NCI-H1105 treated with DMSO at 0.1 percent for 48 hours (cell line): ENCODE measurements around the gene C17orf114.

Experiments used
- DNase-seq: peaks from one replicate; lab custom pipeline; 2025; lab: John Stamatoyannopoulos, UW

Gene C17orf114

GRCh38 chr17:4788159-4788806 is 13.8 kb downstream of the C17orf114 start:
- no peak for DNase-seq

DNA sequence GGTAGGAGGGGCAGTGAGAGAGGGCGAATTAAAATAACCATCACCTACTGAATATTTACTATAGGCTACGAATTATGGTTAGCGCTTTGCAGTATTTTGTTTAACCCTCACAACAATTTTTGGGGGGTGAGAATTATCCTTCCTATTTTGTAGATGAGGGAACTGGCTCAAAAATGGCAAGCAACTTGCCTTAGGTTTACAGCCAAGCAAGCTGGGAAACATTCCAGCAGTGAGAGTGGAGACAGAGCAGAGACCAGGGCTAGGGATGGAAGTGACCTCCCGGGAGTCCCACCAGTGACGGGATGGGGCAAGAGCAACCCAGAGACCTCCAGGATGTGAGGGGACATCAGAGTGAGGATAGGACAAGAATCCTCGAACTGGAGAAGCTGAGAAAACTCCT is 15.6 kb downstream of the C17orf114 start:
- no peak for DNase-seq

DNA sequence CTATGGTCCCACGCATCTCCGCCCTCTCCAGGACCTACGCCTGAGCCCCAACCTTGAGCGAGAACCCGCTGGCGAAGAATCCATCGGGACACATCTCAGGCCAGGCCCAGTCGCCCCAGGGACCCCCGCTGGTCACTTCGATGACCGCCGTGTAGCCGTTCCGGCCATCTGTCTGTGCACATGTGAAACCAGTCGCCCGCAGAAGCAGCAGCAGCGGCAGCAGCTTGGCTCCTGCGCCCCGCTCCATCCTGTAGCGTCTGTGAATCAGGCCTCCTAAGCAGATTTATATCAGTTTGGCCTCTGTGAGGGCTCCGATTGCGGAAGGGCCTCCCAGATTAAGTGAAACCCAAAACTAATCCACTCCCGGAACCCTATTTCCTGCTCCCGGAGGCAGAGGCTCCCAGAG is 16.0 kb downstream of the C17orf114 start, which contains the start of gene VMO1:
VMO1 (minus strand) TSS at position 259 of the 406 bp plus-strand sequence; CDS start at position 247, 12 bp downstream.
- DNase-seq = no peak

GRCh38 chr17:4785311-4786105 is 16.6 kb downstream of the C17orf114 start:
- no peak for DNase-seq

GRCh38 chr17:4782652-4783051 is 19.5 kb downstream of the C17orf114 start:
- DNase-seq = no peak

GRCh38 chr17:4780325-4780955 is 21.7 kb downstream of the C17orf114 start:
- DNase-seq = no peak

DNA sequence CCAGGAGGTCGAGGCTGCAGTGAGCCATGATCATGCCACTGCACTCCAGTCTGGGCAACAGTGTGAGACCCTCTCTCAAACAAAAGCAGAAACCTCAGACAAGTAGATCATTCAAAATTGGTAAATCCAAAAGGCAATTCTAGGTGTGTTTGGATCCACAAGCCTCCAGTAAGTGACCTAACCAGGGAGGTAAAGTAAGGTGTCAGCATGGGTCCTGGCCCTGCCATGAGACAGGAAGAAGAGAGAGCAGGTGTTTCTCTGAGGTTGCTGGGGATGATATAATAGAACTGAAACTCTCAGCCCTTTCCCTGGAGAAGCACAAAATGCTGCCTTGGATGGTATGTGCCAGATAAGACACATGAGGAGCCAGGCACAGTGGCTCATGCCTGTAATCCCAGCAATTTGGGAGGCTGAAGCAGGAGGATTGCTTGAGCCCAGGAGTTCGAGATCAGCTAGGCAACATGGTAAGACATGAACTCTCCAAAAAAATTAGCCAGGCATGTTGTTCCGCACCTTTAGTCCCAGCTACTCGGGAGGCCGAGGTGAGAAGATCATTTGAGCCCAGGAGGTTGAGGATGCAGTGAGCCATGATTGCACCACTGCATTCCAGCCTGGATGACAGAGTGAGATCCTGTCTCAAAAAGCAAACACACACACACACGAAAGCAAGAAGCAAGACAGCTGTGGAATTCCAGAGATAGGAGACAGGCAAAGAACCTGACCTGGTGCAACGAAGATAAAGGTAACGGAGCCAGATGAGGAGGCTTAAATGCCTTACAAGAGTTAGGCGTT is 24.0 kb downstream of the C17orf114 start:
- DNase-seq = no peak

- no peak for DNase-seq
Observed at GRCh38 chr17:4772235-4772613, 29.9 kb downstream of the C17orf114 start.

GRCh38 chr17:4771519-4772234 is 30.5 kb downstream of the C17orf114 start, which contains the start of gene TM4SF5:
TM4SF5 (plus strand) TSS chr17:4771886; CDS start chr17:4771923, 37 bp downstream.
- DNase-seq = peak; percentile 45

DNA sequence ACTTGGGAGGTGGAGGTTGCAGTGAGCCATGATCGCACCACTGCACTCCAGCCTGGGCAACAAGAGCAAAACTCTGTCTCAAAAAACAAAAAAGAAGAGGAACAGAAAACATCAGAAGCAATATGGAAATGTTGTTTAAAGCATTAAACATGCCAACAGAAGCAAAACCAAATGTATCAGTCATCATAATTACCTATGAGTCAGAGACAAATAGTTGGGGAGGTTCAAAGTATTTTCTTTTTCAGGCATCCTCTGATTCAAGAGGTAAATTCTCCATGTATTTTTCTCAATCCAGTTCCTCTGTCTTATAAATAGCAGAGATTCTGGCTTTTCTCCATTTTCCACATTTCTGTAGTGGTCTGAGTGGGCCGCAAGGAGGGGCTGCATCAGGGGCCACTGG is 32.5 kb downstream of the C17orf114 start:
- DNase-seq = no peak

- no peak for DNase-seq
Observed at GRCh38 chr17:4768298-4768697, 33.8 kb downstream of the C17orf114 start.

GRCh38 chr17:4766723-4767122 is 35.4 kb downstream of the C17orf114 start:
- no peak for DNase-seq

GRCh38 chr17:4766201-4766600 is 35.9 kb downstream of the C17orf114 start:
- no peak for DNase-seq

GRCh38 chr17:4764595-4764994 is 37.5 kb downstream of the C17orf114 start:
- no peak for DNase-seq

GRCh38 chr17:4759776-4760236 is 42.3 kb downstream of the C17orf114 start:
- DNase-seq = no peak

- no peak for DNase-seq
Observed at GRCh38 chr17:4753392-4753791, 48.7 kb downstream of the C17orf114 start.

GRCh38 chr17:4751932-4752331 is 50.2 kb downstream of the C17orf114 start:
- DNase-seq = no peak
